Psoas muscle (tissue), 8 donors: ENCODE results near the gene BOLA3. TPM values are rescaled to one million over a fixed set of nuclear protein-coding genes. Genes with fewer than 3 reads are reported as not detected.

ENCODE experiments used
- ATAC-seq, 4 donors: fragments of 200-7000 bp; cut with Tn5 transposase; one replicate each; pipeline ENCODE4 v1.9.1; 2020; ENCODE audit warnings: moderate library complexity in 3 of 4, mild to moderate bottlenecking in 2 of 4
- DNase-seq, 2 donors: peaks; one replicate each; pipeline ENCODE4 v3.0.0-alpha.2; 2020
- H3K27ac ChIP-seq: fragments of 200-600 bp; one replicate; pipeline ENCODE4 v1.8.0; 2022
- H3K27me3 ChIP-seq, 3 donors: fragments of 200-600 bp in 1 of 3; one replicate each; pipeline versions ENCODE4 v1.6.1 to v1.8.0; 2013 to 2022; ENCODE audit warnings: low read length in 2 of 3, mild to moderate bottlenecking in 2 of 3, moderate library complexity in 1 of 3; ENCODE audit not compliant: insufficient read depth in 3 of 3
- H3K36me3 ChIP-seq, 2 donors: fragments of 200-600 bp in 1 of 2; one replicate each; pipeline versions ENCODE4 v1.6.1 to v1.8.0; 2013 to 2022; ENCODE audit warnings: low read depth in 1 of 2, mild to moderate bottlenecking in 1 of 2, moderate library complexity in 1 of 2; ENCODE audit not compliant: insufficient read depth in 1 of 2
- H3K4me1 ChIP-seq: fragments of 200-600 bp; one replicate; pipeline ENCODE4 v1.8.0; 2022
- H3K4me3 ChIP-seq: fragments of 200-600 bp; one replicate; pipeline ENCODE4 v1.8.0; 2022; ENCODE audit warnings: mild to moderate bottlenecking
- H3K9me3 ChIP-seq: fragments of 200-600 bp; one replicate; pipeline ENCODE4 v1.8.0; 2022
- WGBS, 3 donors: extraction: QIAGEN DNeasy Blood & Tissue Kit; methylation state at CpG; one replicate each; pipeline versions ENCODE4 v1.1.6 to v1.1.7; 2013; 5-methylcytosine and 5-hydroxymethylcytosine counted together
- intact Hi-C, 2 donors: fragments of 100-400 bp; cut with DNase I; formaldehyde crosslinking; loops; one replicate each; pipeline versions ENCODE4 v1.11.0 to v1.14.2; 2022
- polyA plus RNA-seq, 3 donors: library from polyadenylated mRNA; stranded (reverse); fragments of 200-250 nt; gene quantifications; one replicate each; pipeline ENCODE4 v1.2.3, GENCODE V29; 2013
- total RNA-seq, 4 donors: library from RNA; stranded (reverse); fragmentation: NEBNext Ultra II Directional in 2 of 4; extraction: Animal tissue kit (Norgen Biotek cat#: 25700) in 2 of 4; gene quantifications; one replicate each; pipeline versions ENCODE4 v1.2.1 to v1.2.4, GENCODE V29; 2021 to 2023
- TF ChIP-seq, protein P1 (sequence below): fragments of 200-600 bp; IDR thresholded peaks from one replicate; pipeline ENCODE4 v1.8.0; 2022; ENCODE audit warnings: antibody characterized with exemption
- donor health status: healthy with polysubstance abuse.
- donor health status: DM: no; HTN: no; CAD: no; lungs with moderate emphysema.
- donor health status: Bipolar disorder and iron deficiency.
- donor health status: healthy.
- donor health status: DM: yes; HTN: yes; CAD: no.
- donor health status: DM: no; HTN: no; CAD: no.
- donor health status: DM: no; HTN: no; CAD: no.
- donor health status: DM: yes; HTN: yes; CAD: no.

BOLA3 gene
- total and polyA plus RNA-seq, 7 donors = 47.7 to 117 (median 65.9) TPM

DNA sequence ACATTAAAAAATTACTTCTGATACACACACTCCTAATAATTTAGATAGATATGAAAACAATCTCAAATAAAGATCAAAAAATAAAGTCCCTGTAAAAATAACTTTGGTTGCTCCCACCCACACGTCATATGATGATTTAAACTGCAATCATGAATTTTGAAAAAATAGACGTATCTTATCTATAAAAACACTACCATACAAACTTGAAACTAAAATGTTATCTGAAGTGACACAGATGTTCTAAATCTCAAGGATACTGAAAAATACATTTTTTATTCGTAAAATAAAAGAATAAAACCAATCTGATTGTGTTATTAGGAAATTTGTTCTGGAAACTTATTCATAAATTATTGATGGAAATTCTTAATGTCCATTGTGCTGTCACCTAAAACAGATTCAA lies 8.1 kb upstream of the BOLA3 start:
- H3K4me1 ChIP-seq = no peaks in the 10 kb centered on the region
- TF ChIP-seq, protein P1, sequence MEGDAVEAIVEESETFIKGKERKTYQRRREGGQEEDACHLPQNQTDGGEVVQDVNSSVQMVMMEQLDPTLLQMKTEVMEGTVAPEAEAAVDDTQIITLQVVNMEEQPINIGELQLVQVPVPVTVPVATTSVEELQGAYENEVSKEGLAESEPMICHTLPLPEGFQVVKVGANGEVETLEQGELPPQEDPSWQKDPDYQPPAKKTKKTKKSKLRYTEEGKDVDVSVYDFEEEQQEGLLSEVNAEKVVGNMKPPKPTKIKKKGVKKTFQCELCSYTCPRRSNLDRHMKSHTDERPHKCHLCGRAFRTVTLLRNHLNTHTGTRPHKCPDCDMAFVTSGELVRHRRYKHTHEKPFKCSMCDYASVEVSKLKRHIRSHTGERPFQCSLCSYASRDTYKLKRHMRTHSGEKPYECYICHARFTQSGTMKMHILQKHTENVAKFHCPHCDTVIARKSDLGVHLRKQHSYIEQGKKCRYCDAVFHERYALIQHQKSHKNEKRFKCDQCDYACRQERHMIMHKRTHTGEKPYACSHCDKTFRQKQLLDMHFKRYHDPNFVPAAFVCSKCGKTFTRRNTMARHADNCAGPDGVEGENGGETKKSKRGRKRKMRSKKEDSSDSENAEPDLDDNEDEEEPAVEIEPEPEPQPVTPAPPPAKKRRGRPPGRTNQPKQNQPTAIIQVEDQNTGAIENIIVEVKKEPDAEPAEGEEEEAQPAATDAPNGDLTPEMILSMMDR = no peak
- peaks cover 9 to 99% of the 10 kb centered on the region in 2 donors for H3K36me3 ChIP-seq
- no peaks in the 10 kb centered on the region for H3K9me3 ChIP-seq
- no peak overlapping the region for H3K4me3 ChIP-seq
- ATAC-seq (no peak), DNase-seq (no peak)
- no peak overlapping the region for H3K27ac ChIP-seq
- no peaks in the 10 kb centered on the region for H3K27me3 ChIP-seq
- WGBS, 3 donors = 92 to 95% (median 92%) methylated on average over 3 of the region's 3 CpGs
- intact Hi-C loops = no loop called here

DNA sequence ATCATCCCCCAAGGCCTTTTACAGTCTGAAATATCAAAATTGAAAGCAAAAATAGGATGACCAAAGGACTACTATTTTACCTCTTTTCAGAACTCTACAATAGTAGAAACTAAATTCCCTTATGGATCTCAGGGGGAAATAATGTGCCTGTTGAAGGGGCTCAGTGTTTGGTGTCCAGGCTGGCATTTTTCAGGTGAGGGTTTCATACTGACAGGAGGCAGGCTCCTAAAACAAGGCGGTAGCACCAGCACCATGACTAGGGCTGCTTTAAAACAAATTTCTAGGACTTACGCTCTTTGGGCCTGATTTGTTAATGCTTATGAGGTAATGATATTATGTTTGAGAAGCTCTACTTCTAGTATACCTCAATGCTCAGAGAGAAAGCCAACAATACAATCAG lies 5.2 kb upstream of the BOLA3 start:
- TF ChIP-seq, protein P1 = no peak
- Histone ChIP-seq H3K27ac (no peak overlapping the region), H3K4me3 (no peak overlapping the region), H3K36me3 (peaks cover 9 to 79% of the 10 kb centered on the region in 2 donors), H3K9me3 (no peaks in the 10 kb centered on the region), H3K27me3 (no peaks in the 10 kb centered on the region), H3K4me1 (peaks cover 6% of the 10 kb centered on the region)
- intact Hi-C loops = no loop called here
- WGBS, 3 donors = 89 to 93% (median 93%) methylated on average over 2 of the region's 2 CpGs
- ATAC-seq (no peak), DNase-seq (no peak)

DNA sequence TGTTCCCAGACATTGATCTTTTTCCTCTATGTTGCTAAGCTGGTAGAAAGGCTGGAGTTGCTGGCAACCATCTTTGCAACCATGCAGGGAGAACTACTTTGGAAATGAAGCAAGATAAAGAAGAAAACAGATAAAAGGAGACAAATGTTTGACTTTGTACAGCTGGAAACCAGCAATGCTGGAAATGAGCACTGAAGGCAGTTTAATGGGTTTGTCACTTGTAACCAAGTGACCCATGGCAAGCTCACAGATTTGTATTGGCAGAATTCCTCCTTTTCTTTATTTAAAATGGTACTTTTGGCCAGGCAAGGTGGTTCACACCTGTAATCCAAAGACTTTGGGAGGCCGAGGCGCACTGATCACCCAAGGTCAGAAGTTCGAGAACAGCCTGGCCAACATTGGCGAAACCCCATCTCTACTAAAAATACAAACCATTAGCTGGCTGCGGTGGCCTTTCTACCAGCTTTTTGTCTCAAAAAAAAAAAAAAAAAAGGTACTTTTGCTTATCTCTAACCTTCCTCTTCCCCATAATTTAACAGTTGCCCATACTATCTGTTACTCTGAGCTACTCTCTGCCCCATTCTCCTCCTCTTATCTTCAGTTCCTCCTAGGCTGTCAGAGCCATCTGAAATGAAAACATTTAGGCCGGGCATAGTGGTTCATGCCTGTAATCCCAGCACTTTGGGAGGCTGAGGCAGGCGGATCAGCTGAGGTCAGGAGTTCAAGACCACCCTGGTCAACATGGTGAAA lies 2.0 kb upstream of the BOLA3 start:
- Histone ChIP-seq H3K4me3 (no peak overlapping the region), H3K9me3 (no peaks in the 10 kb centered on the region), H3K36me3 (peaks cover 2 to 49% of the 10 kb centered on the region in 2 donors), H3K4me1 (peaks cover 13% of the 10 kb centered on the region), H3K27me3 (no peaks in the 10 kb centered on the region), H3K27ac (no peak overlapping the region)
- WGBS, 3 donors = 88 to 92% (median 90%) methylated on average over 7 of the region's 7 CpGs
- intact Hi-C loops = loop anchor here (2.0 to 10.0 kb wide), 6 partner anchors 27 to 325 kb away; partner anchors contain the start of genes DGUOK (in 1 of the 2) and STAMBP (in 1 of the 2)
- ATAC-seq (no peak), DNase-seq (no peak)
- TF ChIP-seq, protein P1 = no peak

GRCh38 chr2:74149247-74149525 lies 1.5 kb upstream of the BOLA3 start:
- no peak overlapping the region for H3K4me3 ChIP-seq
- no peak for DNase-seq
- peaks cover 2 to 49% of the 10 kb centered on the region in 2 donors for H3K36me3 ChIP-seq
- 90 to 92% (median 90%) methylated on average over 5 of the region's 5 CpGs for WGBS, 3 donors
- no peaks in the 10 kb centered on the region for H3K27me3 ChIP-seq
- H3K9me3 ChIP-seq = no peaks in the 10 kb centered on the region
- no peak overlapping the region for H3K27ac ChIP-seq
- peaks cover 13% of the 10 kb centered on the region for H3K4me1 ChIP-seq
- TF ChIP-seq, protein P1 = no peak
- intact Hi-C loops = loop anchor here (2.0 to 10.0 kb wide), 6 partner anchors 28 to 324 kb away; partner anchors contain the start of genes DGUOK (in 1 of the 2) and STAMBP (in 1 of the 2)
- ATAC-seq = no peak
